ENCODE measurements around the gene HBG1.
"Not testable (repeated sequence)": the region's sequence is repeated elsewhere in the genome, so short reads cannot be mapped to it uniquely, and the experiment has no call there.

Gene HBG1

DNA sequence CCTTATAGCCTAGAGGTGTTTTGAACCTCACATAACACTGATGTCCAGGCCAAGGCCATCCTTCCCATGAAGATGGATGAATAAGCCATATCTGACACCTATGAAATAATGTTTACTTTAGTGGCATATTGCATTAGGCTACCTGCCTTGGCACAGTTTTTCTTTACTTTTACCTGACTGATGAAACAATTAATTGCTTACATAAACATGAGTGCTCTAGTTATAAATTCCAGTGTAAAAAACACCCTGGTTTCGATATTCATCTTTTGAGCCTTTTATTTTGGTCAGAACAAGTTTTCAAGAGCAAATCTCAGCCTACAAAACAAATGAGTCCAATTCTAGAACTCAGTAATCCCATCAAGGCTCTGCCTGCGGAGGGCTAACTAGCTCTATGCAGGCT is 27.0 kb upstream of the HBG1 start:
- DNase-seq = no peak

- DNase-seq = no peak
Observed at GRCh38 chr11:5275369-5276110, 25.9 kb upstream of the HBG1 start.

GRCh38 chr11:5274395-5274794 is 24.7 kb upstream of the HBG1 start:
- no peak for DNase-seq

- no peak for DNase-seq
Observed at GRCh38 chr11:5272395-5273017, 22.8 kb upstream of the HBG1 start.

DNA sequence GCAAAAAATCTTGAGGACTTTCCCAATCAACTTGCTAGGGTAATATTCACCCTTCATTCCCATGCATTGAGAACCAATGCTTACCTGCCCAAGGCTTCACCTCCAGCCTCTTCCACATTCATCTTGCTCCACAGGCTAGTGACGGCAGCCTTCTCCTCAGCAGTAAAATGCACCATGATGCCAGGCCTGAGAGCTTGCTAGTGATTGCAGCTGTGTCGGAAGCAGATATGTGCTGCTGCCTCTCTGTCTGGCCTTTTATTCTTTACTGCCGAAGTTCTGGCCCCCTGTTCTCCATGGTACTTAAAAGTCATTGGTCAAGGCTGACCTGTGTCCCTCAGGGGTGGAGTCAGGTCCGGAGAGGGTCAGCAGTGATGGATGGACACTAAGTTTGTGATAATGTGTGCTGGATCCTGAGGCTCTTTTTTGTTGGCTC is 20.1 kb upstream of the HBG1 start, which contains the start of gene HBE1:
HBE1 (minus strand) TSS at position 231 of the 433 bp plus-strand sequence; CDS start at position 176, 55 bp downstream.
- no peak for DNase-seq

- DNase-seq = no peak
Observed at GRCh38 chr11:5267033-5267563, 17.4 kb upstream of the HBG1 start.

DNA sequence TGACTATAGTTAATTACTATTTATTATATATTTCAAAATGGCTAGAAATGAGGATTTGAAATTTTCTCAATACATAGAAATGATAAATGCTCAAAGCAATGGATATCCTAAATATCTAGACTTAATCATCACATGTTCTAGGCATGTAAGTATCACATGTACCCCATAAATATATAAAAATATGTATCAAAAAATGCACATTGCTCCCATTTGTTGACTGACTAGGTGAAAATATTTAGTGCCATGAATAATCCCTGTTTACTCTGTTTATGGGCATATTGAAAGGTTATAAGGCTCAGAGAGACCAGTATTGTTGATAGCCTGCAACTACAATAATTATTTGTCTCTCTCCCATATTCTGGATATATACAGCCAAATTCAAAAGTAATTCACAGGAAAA is 17.0 kb upstream of the HBG1 start:
- DNase-seq = no peak

DNA sequence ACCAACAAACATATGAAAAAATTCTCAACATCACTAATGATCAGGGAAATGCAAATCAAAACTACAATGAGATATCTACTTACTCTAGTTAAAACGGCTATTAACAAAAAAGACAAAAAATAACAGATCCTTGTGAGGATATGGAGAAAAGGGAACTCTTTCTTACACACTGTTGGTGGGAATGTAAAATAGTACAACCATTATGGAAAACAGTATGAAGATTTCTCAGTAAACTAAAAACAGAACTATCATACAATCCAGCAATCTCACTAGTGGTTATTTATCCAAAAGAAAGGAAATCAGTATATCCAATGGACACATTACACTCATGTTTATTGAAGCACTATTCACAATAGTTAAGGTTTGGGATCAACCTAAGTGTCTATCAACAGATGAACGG is 16.2 kb upstream of the HBG1 start:
- no peak for DNase-seq

DNA sequence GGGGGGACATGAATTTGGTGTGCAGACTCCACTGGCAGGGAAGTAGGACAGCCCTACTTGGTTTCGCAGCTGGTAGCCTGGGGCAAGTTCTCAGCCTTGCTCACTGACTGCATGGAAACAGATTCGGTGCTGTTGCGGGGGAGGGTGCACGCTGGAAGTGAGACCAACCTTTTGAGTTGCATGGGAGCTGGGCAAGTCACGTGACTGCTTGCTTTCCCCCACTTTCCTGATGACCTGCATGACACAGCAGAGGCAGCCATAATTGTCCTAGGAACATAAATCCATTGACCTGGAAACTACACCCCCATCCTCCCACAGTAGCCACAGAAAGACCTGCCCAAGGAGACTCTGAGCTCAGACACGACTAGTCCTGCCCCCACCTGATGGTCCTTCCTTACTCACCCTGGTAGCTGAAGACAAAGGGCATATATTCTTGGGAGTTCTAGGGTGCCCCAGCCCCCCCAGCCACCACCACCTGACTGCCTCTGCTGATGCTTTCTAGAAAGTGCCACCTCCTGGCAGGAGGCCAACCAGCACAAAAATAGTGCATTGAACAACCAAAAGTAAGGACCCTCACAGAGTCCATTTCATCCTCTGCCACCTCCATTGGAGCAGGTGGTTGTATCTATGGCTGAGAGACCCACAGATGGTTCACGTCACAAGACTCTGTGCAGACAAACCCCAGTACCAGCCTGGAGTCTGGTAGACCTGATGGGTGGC is 9.0 kb upstream of the HBG1 start:
- DNase-seq = no peak

DNA sequence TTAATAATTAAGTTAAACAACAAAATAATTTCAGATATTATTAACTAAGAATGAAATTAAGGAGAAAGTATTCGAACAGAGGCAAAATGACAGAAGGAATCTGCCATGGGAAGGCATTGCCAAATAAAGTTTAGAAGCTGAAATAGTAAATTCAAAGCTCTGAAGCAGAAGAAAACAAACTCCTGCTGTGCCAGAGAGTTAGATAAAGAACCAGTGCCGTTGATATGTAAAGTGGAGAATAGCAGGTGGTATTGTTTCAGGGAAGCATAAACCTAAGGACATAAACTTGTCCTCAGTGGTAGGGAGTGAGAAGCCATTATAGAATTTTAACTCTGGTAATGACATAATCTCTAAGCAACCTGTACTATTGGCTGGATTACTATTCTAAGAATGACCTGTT is 7.6 kb upstream of the HBG1 start:
- no peak for DNase-seq

- DNase-seq = not testable (repeated sequence)
Observed at GRCh38 chr11:5254646-5255413, 5.2 kb upstream of the HBG1 start, which contains the start of gene HBG2. TSS of gene HBG2 (minus strand) at chr11:5254781. CDS start at chr11:5254728, 53 bp downstream.

DNA sequence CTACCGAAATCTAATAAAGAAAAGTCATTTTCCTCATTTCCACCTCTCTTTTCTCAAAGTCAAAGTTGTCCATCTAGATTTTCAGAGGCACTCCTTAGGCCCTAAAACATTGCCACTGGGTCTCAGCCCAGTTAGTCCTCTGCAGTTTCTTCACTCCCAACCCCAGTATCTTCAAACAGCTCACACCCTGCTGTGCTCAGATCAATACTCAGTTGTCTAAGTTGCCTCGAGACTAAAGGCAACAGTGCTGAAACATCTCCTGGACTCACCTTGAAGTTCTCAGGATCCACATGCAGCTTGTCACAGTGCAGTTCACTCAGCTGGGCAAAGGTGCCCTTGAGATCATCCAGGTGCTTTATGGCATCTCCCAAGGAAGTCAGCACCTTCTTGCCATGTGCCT is 4.4 kb upstream of the HBG1 start:
- not testable (repeated sequence) for DNase-seq

DNA sequence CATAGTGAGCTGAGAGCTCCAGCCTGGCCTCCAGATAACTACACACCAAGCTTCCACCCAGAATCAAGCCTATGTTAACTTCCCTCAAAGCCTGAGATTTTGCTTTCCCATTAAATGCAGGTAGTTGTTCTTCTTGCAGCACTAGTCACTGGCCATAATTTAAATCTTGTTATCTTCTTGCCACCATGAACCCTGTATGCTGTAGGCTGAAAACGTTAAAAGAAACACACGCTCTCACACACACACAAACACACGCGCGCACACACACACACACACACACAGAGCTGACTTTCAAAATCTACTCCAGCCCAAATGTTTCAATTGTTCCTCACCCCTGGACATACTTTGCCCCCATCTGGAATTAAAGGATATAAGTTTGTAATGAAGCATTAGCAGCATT is 3.8 kb upstream of the HBG1 start:
- DNase-seq = not testable (repeated sequence)

DNA sequence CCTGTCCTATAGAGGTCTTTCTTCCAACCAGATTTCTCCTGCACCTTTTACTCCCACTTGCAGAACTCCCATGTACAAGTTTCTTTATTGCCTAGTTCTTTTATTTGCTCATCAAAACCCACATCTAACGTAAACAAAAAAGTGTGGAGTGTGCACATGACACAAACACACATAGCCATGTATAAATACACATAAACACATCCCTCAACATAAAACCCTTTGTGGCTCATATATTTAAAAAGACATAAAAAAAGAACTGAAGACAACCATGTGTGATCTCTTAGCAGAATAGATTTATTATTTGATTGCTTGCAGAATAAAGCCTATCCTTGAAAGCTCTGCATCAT is 3.2 kb upstream of the HBG1 start:
- DNase-seq = no peak

DNA sequence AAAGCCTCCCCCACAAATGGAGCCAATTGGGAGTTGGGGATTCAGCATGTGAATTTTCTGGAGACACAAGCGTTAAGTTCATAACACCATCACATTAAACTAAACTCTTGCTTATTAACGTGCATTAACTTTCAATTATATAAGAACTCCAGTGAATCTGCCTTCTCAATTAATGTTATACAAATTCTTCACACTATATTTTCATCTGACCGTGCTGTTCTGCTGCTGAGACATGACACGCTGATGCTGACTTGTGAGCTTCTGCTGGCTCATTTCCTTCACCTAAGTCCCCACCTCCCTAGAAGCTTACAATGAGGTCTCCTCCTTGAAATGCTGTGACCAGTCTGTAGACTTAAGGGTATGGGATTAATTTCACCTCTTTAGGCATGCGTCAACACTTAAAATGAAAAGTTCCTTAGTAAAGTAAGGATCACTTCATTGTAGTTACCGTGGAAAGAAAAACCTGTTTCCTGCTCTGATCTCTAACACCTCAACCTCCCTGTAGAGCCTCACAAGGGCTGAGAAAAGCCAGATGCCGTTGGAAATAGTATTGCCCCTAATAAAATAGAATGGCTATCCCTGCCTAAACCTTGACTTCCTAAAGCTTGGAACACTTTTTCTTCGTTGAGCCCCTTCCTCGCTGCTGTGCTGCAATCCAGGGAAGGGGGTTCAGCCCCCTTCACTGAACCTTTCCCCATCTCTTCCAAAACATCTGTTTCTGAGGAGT is 2.7 kb upstream of the HBG1 start:
- DNase-seq = no peak

DNA sequence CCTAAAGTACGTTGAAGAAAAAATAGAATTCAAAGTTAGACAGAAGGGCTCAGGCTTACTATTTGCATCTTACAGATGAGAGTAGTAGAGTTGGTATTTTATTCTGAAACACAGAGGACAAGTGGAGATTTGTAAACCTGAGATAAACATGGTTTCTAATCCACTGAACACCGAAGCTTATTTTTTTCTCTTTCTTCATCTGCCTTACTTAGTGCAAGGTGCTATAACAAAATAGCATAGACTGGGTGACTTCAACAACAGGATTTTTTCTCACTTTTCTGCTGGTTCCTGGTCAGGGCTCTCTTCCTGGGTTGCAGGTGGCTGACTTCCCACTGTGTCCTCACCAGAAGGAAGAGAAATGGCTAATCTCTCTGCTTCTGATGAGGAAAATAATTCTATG is 2.1 kb upstream of the HBG1 start:
- no peak for DNase-seq

DNA sequence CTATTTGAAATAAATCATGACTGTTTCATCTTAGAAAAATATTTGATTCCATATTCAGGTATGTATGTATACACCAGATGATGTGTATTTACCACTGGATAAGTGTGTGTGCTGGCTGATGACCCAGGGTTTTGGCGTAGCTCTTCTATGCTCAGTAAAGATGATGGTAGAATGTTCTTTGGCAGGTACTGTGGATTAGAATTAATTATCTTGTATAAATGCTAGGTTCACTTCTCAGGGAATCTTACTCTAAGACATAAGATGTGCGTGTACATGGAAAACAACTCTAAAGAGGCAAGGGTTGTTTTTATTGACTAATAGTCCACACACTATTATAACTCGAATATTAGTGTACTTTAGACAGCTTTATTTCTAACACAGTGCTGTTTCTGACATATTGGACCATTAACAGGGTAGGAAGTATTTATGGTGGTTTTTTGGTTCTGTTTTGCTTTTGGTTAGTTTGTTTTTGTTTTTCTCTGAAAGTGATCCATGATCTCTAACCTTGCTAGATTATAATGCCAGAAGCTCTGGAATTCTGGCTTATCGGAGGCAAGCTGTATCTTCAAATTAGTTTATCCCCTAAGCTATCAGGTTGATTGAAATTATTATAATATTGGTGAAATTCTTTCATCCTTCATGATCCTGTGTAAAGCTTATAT is 1.0 kb upstream of the HBG1 start:
- DNase-seq = no peak

DNA sequence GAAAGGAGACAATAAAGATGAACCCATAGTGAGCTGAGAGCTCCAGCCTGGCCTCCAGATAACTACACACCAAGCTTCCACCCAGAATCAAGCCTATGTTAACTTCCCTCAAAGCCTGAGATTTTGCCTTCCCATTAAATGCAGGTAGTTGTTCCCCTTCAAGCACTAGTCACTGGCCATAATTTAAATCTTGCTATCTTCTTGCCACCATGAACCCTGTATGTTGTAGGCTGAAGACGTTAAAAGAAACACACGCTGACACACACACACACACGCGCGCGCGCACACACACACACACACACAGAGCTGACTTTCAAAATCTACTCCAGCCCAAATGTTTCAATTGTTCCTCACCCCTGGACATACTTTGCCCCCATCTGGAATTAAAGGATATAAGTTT is 1.2 kb downstream of the HBG1 start:
- DNase-seq = not testable (repeated sequence)

- no peak for DNase-seq
Observed at GRCh38 chr11:5247472-5248192, 2.0 kb downstream of the HBG1 start.

DNA sequence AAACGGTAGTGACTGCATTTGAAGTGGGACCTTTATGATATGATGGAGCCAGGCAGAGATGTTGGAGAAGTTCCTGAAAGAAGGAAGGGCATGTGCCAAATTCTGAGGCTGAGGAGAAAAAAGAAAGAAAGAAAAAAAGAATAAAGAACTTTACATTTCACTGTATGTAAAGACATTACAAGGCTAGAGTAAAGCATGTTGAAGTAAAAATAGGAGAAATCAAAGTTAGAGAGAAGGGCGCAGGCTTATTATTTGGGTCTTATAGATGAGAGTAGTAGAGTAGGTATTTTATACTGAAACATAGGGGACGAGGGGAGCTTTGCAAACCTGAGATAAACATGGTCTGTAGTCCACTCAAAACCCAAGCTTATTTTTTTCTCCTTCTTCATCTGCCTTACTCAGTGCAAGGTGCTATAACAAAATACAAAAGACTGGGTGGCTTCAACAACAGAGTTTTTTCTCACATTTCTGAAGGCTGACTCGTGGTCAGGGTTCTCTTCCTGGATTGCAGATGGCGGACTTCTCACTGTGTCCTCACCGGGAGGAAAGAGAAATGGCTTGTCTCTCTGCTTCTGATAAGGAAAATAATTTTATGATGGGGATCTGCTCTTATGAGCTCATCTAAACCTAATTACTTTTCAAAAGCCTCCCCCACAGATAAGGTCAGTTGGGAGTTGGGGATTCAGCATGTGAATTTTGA is 2.7 kb downstream of the HBG1 start:
- no peak for DNase-seq

All from GF-D8 (cell line).